ENCODE data around the gene MRGPRG.

DNA sequence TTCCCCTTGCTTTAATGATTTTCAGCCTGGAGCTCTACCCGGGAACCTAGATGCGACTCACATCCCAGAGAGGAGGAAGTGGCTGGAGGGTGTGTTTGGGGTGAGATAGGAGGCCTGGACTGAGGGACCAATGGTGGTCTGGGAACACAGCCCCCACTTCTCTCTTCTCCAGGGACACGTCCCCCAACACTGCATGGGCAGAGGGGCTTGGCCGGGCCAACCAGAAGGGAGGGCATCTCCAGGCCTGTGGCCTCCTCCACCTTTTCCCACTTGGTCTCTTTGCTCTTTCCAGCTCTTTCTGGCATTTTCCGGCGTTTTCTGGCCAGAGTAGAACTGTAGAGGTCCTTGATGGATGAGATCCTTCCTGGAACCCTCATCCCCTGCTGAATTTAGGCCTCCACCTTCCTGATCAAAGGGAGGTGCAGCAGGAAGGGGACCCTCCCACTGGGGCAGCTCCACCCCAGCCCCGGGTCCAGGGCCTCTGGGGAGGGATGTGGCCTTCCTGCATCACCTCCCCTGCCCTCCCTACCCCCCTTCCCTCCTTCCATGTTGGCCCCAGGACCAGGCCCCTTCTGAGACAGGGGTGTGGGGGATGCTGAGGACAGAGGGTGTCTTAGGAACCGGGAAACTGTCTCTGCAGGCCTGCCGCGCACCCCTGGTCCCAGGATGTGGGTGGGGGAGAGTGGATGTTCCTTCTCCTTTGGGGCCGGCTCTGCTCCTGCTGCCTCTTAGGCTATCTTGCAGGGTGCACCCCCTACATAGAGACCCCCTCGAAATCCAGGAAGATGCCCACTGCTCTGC, 24.4 kb downstream of the MRGPRG start:
- TF ChIP-seq, protein P1, sequence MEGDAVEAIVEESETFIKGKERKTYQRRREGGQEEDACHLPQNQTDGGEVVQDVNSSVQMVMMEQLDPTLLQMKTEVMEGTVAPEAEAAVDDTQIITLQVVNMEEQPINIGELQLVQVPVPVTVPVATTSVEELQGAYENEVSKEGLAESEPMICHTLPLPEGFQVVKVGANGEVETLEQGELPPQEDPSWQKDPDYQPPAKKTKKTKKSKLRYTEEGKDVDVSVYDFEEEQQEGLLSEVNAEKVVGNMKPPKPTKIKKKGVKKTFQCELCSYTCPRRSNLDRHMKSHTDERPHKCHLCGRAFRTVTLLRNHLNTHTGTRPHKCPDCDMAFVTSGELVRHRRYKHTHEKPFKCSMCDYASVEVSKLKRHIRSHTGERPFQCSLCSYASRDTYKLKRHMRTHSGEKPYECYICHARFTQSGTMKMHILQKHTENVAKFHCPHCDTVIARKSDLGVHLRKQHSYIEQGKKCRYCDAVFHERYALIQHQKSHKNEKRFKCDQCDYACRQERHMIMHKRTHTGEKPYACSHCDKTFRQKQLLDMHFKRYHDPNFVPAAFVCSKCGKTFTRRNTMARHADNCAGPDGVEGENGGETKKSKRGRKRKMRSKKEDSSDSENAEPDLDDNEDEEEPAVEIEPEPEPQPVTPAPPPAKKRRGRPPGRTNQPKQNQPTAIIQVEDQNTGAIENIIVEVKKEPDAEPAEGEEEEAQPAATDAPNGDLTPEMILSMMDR (IDR thresholded peaks at IDR 0.05) = no peak
- no peak for TF ChIP-seq ZFX (IDR thresholded peaks at IDR 0.05; ENCODE audit: borderline replicate concordance)
